IMR-90 (cell line): Measurements from ENCODE around the gene SLC34A2. TPM values are rescaled to one million over a fixed set of nuclear protein-coding genes. Genes with fewer than 3 reads are reported as not detected.

Experiments used
- ATAC-seq: fragments of 200-7000 bp; cut with Tn5 transposase; 2 replicates; pipeline ENCODE4 v1.9.1; 2020; ENCODE audit warnings: low read depth, mild to moderate bottlenecking, moderate library complexity
- BruUV-seq: library from RNA; stranded (reverse); fragments of 400-500 nt; replicated peaks from 2 replicates; lab custom pipeline; 2021; lab: Mats Ljungman, UMichigan
- CTCF ChIA-PET: fragments of 300-600 bp; formaldehyde crosslinking; extraction: SDS; loops from one replicate; lab custom pipeline; 2021; ENCODE audit warnings: antibody characterized with exemption; lab: Yijun Ruan, JAX
- POLR2A ChIA-PET: fragments of 300-600 bp; sonication (Branson Sonifier 250); formaldehyde crosslinking; loops from one replicate; lab custom pipeline; 2022; ENCODE audit warnings: antibody characterized with exemption; ENCODE audit not compliant: unreplicated experiment; lab: Charles Lee
- DNase-seq: peaks from one replicate; pipeline ENCODE4 v3.0.0; 2013
- H2AFZ ChIP-seq: replicated peaks from 2 replicates; pipeline ENCODE3; 2013; ENCODE audit warnings: low read length, mild to moderate bottlenecking; ENCODE audit not compliant: poor library complexity
- H2AK5ac ChIP-seq: 2 replicates; pipeline ENCODE4 v1.6.1; 2013; ENCODE audit warnings: low read depth, low read length, inconsistent platforms
- H2AK9ac ChIP-seq: replicated peaks from 2 replicates; pipeline ENCODE3; 2013; ENCODE audit warnings: mild to moderate bottlenecking, low read depth, low read length, moderate library complexity; ENCODE audit not compliant: poor library complexity
- H2BK120ac ChIP-seq: 2 replicates; pipeline ENCODE4 v1.6.1; 2013; ENCODE audit warnings: low read depth, low read length, inconsistent platforms
- H2BK15ac ChIP-seq: 3 replicates; pipeline ENCODE4 v1.6.1; 2013; ENCODE audit warnings: low read depth, low read length, inconsistent platforms
- H2BK20ac ChIP-seq: 2 replicates; pipeline ENCODE4 v1.6.1; 2013; ENCODE audit warnings: low read depth, mild to moderate bottlenecking, inconsistent platforms, low read length, moderate library complexity
- H2BK5ac ChIP-seq: 2 replicates; pipeline ENCODE4 v1.6.1; 2013; ENCODE audit warnings: mild to moderate bottlenecking, low read depth, low read length, inconsistent platforms; ENCODE audit not compliant: poor library complexity, severe bottlenecking
- H3K14ac ChIP-seq: replicated peaks from 2 replicates; pipeline ENCODE4 v1.6.1; 2013; ENCODE audit warnings: low read depth, low read length, inconsistent platforms
- H3K18ac ChIP-seq: 2 replicates; pipeline ENCODE4 v1.6.1; 2013; ENCODE audit warnings: low read depth, low read length, control low read depth
- H3K23ac ChIP-seq: 2 replicates; pipeline ENCODE4 v1.6.1; 2013; ENCODE audit warnings: low read depth, low read length, inconsistent platforms
- H3K27ac ChIP-seq: 2 replicates; pipeline ENCODE4 v1.5.1; 2013; ENCODE audit warnings: mild to moderate bottlenecking, control low read depth, low read length; ENCODE audit not compliant: insufficient read depth
- H3K27me3 ChIP-seq: 2 replicates; pipeline ENCODE4 v1.6.1; 2013; ENCODE audit warnings: low read length; ENCODE audit not compliant: control insufficient read depth, insufficient read depth
- H3K36me3 ChIP-seq: 2 replicates; pipeline ENCODE4 v1.6.1; 2013; ENCODE audit warnings: low read length, mixed read lengths; ENCODE audit not compliant: control insufficient read depth, insufficient read depth
- H3K4ac ChIP-seq: 2 replicates; pipeline ENCODE4 v1.6.1; 2013; ENCODE audit warnings: low read depth, low read length, inconsistent platforms
- H3K4me1 ChIP-seq: 2 replicates; pipeline ENCODE4 v1.6.1; 2013; ENCODE audit warnings: low read length, mixed read lengths; ENCODE audit not compliant: control insufficient read depth, insufficient read depth
- H3K4me2 ChIP-seq: 2 replicates; pipeline ENCODE4 v1.6.1; 2013; ENCODE audit warnings: low read depth, mild to moderate bottlenecking, control low read depth, low read length, moderate library complexity
- H3K4me3 ChIP-seq: 2 replicates; pipeline ENCODE4 v1.5.1; 2013; ENCODE audit warnings: low read depth, mild to moderate bottlenecking, control low read depth, low read length, moderate library complexity; ENCODE audit not compliant: insufficient read depth
- H3K56ac ChIP-seq: 2 replicates; pipeline ENCODE4 v1.6.1; 2013; ENCODE audit warnings: low read length, inconsistent platforms; ENCODE audit not compliant: insufficient read depth; ENCODE audit errors: extremely low read depth
- H3K79me1 ChIP-seq, 2 experiments: 2 replicates each; pipeline ENCODE4 v1.6.1; 2013; ENCODE audit warnings: low read length in 2 of 2, inconsistent platforms in 1 of 2, low read depth in 1 of 2
- H3K9ac ChIP-seq: 2 replicates; pipeline ENCODE4 v1.6.1; 2013; ENCODE audit warnings: low read depth, low read length, control low read depth
- H3K9me1 ChIP-seq: 2 replicates; pipeline ENCODE4 v1.6.1; 2013; ENCODE audit warnings: low read length, inconsistent platforms; ENCODE audit not compliant: insufficient read depth
- H3K9me3 ChIP-seq: 2 replicates; pipeline ENCODE4 v1.6.1; 2013; ENCODE audit warnings: low read length; ENCODE audit not compliant: control insufficient read depth, insufficient read depth
- H4K20me1 ChIP-seq: 2 replicates; pipeline ENCODE4 v1.6.1; 2013; ENCODE audit warnings: low read length, inconsistent platforms; ENCODE audit not compliant: insufficient read depth
- H4K5ac ChIP-seq: 2 replicates; pipeline ENCODE4 v1.6.1; 2013; ENCODE audit warnings: mild to moderate bottlenecking, low read depth, low read length, control low read depth
- H4K8ac ChIP-seq, 2 experiments: 2 replicates each; pipeline ENCODE4 v1.6.1; 2013; ENCODE audit warnings: low read depth in 2 of 2, low read length in 2 of 2, control low read depth in 1 of 2, inconsistent platforms in 1 of 2
- H4K91ac ChIP-seq: 2 replicates; pipeline ENCODE4 v1.6.1; 2013; ENCODE audit warnings: low read depth, low read length, inconsistent platforms; ENCODE audit not compliant: insufficient read depth
- ELK1 ChIP-seq: fragments of 150-350 bp; IDR thresholded peaks from 2 replicates; pipeline ENCODE4 v1.6.1; 2016; ENCODE audit warnings: low read depth, mild to moderate bottlenecking, low read length, moderate library complexity, borderline replicate concordance
- MAFK ChIP-seq: IDR thresholded peaks from 2 replicates; pipeline ENCODE4 v1.6.1; 2012; ENCODE audit warnings: low read depth, low read length, improper control_type of control experiment
- NFE2L2 ChIP-seq: fragments of 150-350 bp; IDR thresholded peaks from 2 replicates; pipeline ENCODE4 v1.6.1; 2016; ENCODE audit warnings: low read depth, mild to moderate bottlenecking, low read length
- RFX5 ChIP-seq: IDR thresholded peaks from 2 replicates; pipeline ENCODE4 v1.8.0; 2012; ENCODE audit warnings: low read depth, mild to moderate bottlenecking, low read length, moderate library complexity
- WGBS, 2 experiments: methylation state at CpG; one replicate each; pipeline versions ENCODE4 v1.1.5 to v1.1.7; 2013; ENCODE audit warnings: missing lambda C conversion rate in 2 of 2; ENCODE audit not compliant: insufficient read length in 1 of 2; ENCODE audit errors: extremely low coverage in 2 of 2; 5-methylcytosine and 5-hydroxymethylcytosine counted together
- dilution Hi-C: fragments of 300-500 bp; cut with HindIII; formaldehyde crosslinking; loops from one replicate; pipeline ENCODE4 v1.14.3; 2018; ENCODE audit warnings: low sequenced_read_pairs; ENCODE audit not compliant: unreplicated experiment
- in situ Hi-C: fragments of 300-500 bp; cut with MboI; formaldehyde crosslinking; loops from 3 replicates; pipeline ENCODE4 v1.14.3; 2019; ENCODE audit warnings: low sequenced_read_pairs, inconsistent platforms, mixed read lengths
- intact Hi-C: fragments of 100-400 bp; cut with micrococcal nuclease; formaldehyde crosslinking; loops from 2 replicates; pipeline ENCODE4 v1.10.0; 2022
- polyA plus RNA-seq, 3 experiments: library from polyadenylated mRNA; depleted of rRNA; stranded (reverse); fragments of >200 nt; gene quantifications; 2 replicates each; pipeline ENCODE4 v1.2.3, GENCODE V29; 2012; ENCODE audit warnings: low replicate concordance in 1 of 3
- total RNA-seq: library from RNA; depleted of rRNA; stranded (reverse); fragments of >200 nt; gene quantifications from 2 replicates; pipeline ENCODE4 v1.2.3, GENCODE V29; 2012

Gene SLC34A2
- total and polyA plus RNA-seq, 2 of the 4 experiments (the other 2 are of a cell fraction), result not detected

GRCh38 chr4:25703731-25704388 is 48.2 kb downstream of the SLC34A2 start:
- Histone ChIP-seq H3K9me3 (no peaks in the 10 kb centered on the region), H2AFZ (no peak overlapping the region), H3K56ac (no peak overlapping the region), H4K20me1 (no peaks in the 10 kb centered on the region), H2BK20ac (no peak overlapping the region), H2AK9ac (no peak overlapping the region), H3K9ac (no peak overlapping the region), H3K79me1 (no peaks in the 10 kb centered on the region), H3K14ac (no peak overlapping the region), H4K5ac (no peak overlapping the region), H2BK5ac (no peak overlapping the region), H4K91ac (no peak overlapping the region), H2AK5ac (no peak overlapping the region), H3K9me1 (no peaks in the 10 kb centered on the region), H2BK15ac (no peak overlapping the region), H3K27me3 (no peaks in the 10 kb centered on the region), H3K36me3 (no peaks in the 10 kb centered on the region), H2BK120ac (no peak overlapping the region), H3K23ac (no peak overlapping the region), H3K18ac (no peak overlapping the region), H3K4ac (no peak overlapping the region), H3K4me3 (no peak overlapping the region), H4K8ac (no peak overlapping the region), H3K4me2 (no peak overlapping the region), H3K27ac (no peak overlapping the region), H3K4me1 (no peaks in the 10 kb centered on the region)
- BruUV-seq, result no TSS peak
- CTCF ChIA-PET, result interaction anchor here (1.6 kb wide), 1 partner anchor 12 kb away, joined by 4 read pairs; no protein-coding TSS in a partner anchor
- POLR2A ChIA-PET, result no interaction called here
- ATAC-seq (no peak), DNase-seq (peak; percentile 35)
- TF ChIP-seq MAFK (no peak), ELK1 (no peak), NFE2L2 (no peak), RFX5 (no peak)
- dilution Hi-C loops (no loop called here), intact Hi-C loops (no loop called here), in situ Hi-C loops (no loop called here)
- WGBS, 2 experiments, result 60% methylated on average over 1 of the region's 3 CpGs; no CpG with 5 or more reads in 1 of the 2 experiments
